ENCODE data around the gene GRHL3. TPM values are rescaled to one million over a fixed set of nuclear protein-coding genes. Genes with fewer than 3 reads are reported as not detected.

Gene GRHL3
- polyA plus RNA-seq, 4 donors = 2.1 to 12.1 (median 4.9) TPM

GRCh38 chr1:24292887-24293286, 26.3 kb upstream of the GRHL3 start:
- no peak for DNase-seq (ENCODE audit: low read depth in 4 of 4, low spot score in 3 of 4)

DNA sequence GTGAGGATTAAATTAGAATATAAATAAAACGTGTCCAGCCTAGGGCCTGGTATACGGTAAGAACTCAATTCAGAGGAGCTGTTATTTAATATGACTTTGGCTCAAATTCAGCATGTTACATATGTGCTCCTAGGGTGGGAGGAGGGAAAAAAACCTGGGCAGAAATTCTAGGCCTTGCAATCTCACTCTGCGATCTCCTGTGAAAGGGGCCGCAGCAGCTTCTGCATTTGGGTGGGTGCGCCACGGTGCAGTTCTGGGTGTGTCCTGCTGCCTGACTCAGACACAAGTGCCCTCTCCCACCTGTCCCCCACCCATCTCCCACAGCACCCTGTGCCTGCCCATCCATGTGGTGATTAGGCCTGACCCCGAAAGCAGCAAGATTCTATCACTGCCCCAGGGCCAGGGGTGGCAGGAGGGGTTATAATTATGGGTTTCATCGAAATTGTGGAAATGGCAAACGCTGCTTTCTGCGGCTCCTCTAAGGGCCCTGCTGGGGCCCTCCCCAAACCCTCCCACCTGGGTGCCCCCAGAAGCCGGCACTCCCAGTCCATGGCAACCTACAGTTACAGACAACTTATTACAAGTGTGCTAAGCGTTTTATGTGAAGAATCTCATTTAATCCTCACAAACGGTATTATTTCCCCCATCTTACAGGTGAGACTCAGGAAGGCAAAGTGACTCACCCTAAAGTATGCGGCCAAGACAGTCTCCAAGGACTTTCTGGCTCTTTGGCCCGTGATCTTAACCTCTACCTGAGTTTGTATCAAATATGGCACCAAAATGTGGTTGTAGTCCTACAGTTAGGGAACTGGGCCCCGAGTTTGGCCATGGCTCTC, 25.5 kb upstream of the GRHL3 start:
- DNase-seq (ENCODE audit: low read depth in 4 of 4, low spot score in 3 of 4) = no peak

DNA sequence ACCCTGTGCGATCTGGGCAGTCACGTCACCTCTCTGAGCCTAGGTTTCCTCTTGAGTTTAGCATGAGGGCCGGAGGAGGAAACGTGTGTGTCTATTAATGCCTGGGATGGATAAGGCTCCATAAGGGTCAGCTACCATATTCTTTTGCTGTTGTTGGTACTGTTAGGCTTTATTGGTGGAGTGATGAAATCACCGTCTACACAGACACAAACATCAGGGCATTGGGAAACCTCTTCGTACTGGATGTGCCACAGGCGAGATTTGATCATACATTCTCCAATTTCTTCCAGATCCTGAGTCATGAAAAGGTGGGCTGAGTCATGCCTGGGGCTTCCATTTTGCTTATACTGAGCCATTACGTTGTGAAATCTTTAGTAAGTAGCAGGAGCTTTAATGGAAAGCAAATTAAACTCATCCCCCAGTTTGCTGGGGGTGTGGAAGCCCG, 24.9 kb upstream of the GRHL3 start:
- DNase-seq (ENCODE audit: low read depth in 4 of 4, low spot score in 3 of 4) = peak in 1 of 4 donors; percentile 25

DNA sequence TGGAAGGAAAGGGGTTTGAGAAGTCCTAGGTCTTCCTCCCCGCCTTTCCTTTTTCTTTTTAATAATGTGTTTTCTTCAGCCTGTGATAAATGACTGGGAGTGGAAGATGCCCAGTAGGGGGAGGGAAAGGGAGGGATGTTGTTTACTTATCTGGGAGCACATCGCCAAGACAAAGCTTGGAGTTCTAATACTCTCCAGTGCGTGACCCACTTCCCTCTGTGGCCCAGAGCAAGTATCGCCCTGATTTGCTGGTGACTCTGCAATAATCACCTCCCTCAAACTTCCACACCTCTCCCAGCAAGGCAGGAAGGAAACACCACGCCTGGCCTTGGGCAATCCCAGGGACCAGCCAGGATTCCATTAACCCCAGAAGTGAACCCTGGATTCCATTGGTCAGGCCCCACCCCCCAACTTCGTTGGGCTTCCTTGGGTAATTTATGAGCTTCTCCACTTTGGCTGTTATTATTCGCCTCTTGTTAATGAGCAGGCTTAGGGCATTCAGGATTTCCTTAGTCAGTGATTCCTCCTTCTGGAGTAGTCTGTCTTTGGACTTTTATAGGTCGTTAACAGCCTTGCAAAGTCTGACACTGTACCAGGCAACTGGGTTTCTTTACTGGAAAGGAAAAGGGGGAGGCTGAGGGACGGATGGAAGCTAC, 24.3 kb upstream of the GRHL3 start:
- peak; percentile 32 to 69 (median 56) for DNase-seq (ENCODE audit: low read depth in 4 of 4, low spot score in 3 of 4)

GRCh38 chr1:24295535-24295934, 23.6 kb upstream of the GRHL3 start:
- DNase-seq (ENCODE audit: low read depth in 4 of 4, low spot score in 3 of 4) = no peak

- no peak for DNase-seq (ENCODE audit: low read depth in 4 of 4, low spot score in 3 of 4)
These were observed 21.8 kb upstream of the GRHL3 start for GRCh38 chr1:24297187-24297851.

GRCh38 chr1:24297852-24298232, 21.3 kb upstream of the GRHL3 start:
- no peak for DNase-seq (ENCODE audit: low read depth in 4 of 4, low spot score in 3 of 4)

- no peak for DNase-seq (ENCODE audit: low read depth in 4 of 4, low spot score in 3 of 4)
These were observed 20.6 kb upstream of the GRHL3 start for GRCh38 chr1:24298606-24299005.

DNA sequence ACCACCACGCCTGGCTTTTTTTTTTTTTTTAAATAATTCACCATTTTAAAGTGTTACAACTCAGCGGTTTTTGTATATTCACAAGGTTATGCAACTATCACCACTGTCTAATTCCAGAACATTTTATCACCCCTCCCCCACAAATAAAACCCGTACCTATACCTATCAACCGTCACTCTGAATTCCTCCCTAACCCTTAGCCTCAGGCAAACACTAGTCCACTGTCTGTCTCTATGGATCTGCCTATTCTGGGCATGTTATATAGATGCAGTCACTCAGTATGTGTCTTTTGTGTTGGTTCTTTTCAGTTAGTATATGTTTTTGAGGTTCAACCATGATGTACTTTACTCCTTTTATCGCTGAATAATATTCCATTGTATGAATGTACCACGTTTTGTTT, 19.3 kb upstream of the GRHL3 start:
- DNase-seq (ENCODE audit: low read depth in 4 of 4, low spot score in 3 of 4) = no peak

DNA sequence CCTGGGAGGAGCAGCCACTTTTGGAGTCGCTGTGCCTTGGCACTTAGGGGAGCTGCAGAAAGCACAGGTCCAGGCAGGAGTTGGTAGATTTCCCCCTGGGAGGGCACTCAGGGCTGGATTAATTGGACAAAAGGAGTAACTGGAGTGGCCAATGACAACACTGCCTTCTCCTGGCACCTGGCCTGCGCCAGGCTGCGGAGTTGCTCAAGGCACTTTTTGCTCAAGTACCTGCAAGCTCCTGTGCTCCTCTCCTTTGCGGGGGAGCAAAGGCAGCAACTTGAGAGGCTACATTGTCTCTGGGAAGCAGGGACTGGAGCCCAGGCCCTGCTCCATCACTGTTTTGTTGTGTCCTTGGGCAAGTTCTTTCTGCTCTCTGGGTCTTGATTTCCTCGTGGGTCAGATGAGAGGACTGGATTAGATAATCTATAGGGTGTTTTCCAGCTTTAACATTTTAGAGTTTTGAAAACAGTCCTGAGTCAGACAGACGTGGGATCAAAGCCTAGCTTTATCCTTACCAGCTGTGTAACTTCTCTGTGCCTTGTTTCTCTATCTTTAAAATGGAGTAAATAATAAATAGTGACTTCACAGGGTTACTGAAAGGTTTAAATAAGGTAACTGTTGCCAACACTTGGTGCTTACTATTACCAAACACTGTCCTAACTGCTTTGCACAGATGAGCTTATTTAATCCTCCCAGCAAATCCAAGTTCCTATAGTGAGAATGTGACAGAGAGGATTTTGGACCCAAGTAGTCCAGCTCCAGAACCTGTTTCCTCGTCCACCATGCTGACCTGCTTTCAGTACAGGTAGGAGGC, 18.0 kb upstream of the GRHL3 start:
- DNase-seq (ENCODE audit: low read depth in 4 of 4, low spot score in 3 of 4) = no peak

- DNase-seq (ENCODE audit: low read depth in 4 of 4, low spot score in 3 of 4) = no peak
These were observed 17.4 kb upstream of the GRHL3 start for GRCh38 chr1:24301785-24302175.

- DNase-seq (ENCODE audit: low read depth in 4 of 4, low spot score in 3 of 4) = no peak
These were observed 16.9 kb upstream of the GRHL3 start for GRCh38 chr1:24302209-24302611.

DNA sequence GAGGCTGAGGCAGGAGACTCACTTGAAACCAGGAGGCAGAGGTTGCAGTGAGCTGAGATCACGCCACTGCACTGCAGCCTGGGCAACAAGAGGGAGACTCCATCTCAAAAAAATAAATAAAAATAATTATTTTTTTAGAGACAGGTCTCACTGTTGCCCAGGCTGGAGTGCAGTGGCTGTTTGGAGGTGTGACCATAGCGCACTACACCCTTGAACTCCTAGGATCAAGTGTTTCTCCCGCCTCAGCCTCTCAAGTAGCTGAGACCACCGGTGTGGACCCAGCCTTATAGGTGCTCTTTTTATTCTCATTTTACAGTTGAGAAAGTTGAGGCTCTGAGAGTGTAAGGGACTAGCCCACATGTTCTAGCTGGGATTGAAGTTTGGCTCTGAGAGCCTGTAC, 15.6 kb upstream of the GRHL3 start:
- no peak for DNase-seq (ENCODE audit: low read depth in 4 of 4, low spot score in 3 of 4)

DNA sequence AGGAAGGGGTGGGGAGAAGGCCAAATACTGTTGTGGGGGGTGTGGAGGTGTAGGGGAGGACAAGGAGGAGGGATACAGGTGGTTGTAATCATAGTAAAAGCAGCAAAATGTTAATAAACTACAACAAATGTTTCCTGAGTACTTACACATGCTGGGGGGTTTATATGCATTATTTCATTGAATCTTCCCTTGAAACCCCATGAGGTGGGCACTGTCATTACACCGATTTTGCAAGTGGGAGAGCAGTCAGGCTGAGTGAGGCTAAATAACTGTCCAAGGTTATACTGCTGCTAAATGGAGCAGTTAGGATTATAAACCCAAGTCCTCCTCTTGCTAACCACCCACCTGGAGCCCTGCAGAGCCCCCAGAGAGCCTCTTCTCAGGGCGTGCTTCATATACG, 14.4 kb upstream of the GRHL3 start:
- DNase-seq (ENCODE audit: low read depth in 4 of 4, low spot score in 3 of 4) = no peak

GRCh38 chr1:24308365-24309015, 10.7 kb upstream of the GRHL3 start:
- DNase-seq (ENCODE audit: low read depth in 4 of 4, low spot score in 3 of 4) = no peak

GRCh38 chr1:24309762-24310485, 9.2 kb upstream of the GRHL3 start:
- no peak for DNase-seq (ENCODE audit: low read depth in 4 of 4, low spot score in 3 of 4)

- DNase-seq (ENCODE audit: low read depth in 4 of 4, low spot score in 3 of 4) = no peak
These were observed 7.9 kb upstream of the GRHL3 start for GRCh38 chr1:24311234-24311633.

- no peak for DNase-seq (ENCODE audit: low read depth in 4 of 4, low spot score in 3 of 4)
These were observed 7.4 kb upstream of the GRHL3 start for GRCh38 chr1:24311741-24312140.

GRCh38 chr1:24315391-24315790, 3.8 kb upstream of the GRHL3 start:
- DNase-seq (ENCODE audit: low read depth in 4 of 4, low spot score in 3 of 4) = no peak

DNA sequence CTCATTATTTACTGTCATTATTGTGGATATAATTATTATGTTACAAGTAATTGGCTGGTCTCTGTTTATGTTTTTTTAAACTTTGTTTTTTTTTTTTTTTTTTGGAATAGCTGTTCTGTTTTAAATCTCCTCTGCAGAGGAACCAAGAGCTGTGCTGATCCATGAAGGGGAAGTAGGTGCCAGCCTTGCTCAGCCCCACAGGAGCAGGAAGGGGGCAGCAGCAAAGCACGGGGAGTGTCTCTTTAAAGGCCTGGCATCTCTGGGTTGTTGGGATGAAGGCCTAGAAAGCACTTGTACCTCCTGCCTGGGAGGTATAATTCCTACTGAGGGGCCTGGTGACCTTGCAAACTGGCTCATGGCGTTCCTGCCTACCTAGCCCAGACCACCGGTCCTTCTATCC, 2.5 kb upstream of the GRHL3 start:
- no peak for DNase-seq (ENCODE audit: low read depth in 4 of 4, low spot score in 3 of 4)
